Measurements from ENCODE around the gene NDUFS5.
"Not testable (repeated sequence)": the region's sequence is repeated elsewhere in the genome, so short reads cannot be mapped to it uniquely, and the experiment has no call there.

The NDUFS5 gene

GRCh38 chr1:39001516-39002421 is 24.4 kb upstream of the NDUFS5 start:
- Mint-ChIP-seq H3K4me1 (peaks cover 48% of the 10 kb centered on the region), H3K27me3 (no peaks in the 10 kb centered on the region), H3K4me3 (peak overlapping the region; percentile 31 to 38), H3K27ac (peak overlapping the region in 1 of 2 donors; percentile 80), H3K9me3 (no peaks in the 10 kb centered on the region)
- no peak for ATAC-seq
- no peak for DNase-seq

- H3K4me3 Mint-ChIP-seq: no peak overlapping the region
- peak overlapping the region in 1 of 2 donors; percentile 83 for H3K27ac Mint-ChIP-seq
- H3K27me3 Mint-ChIP-seq: no peaks in the 10 kb centered on the region
- no peaks in the 10 kb centered on the region for H3K9me3 Mint-ChIP-seq
- ATAC-seq (no peak), DNase-seq (no peak)
- H3K4me1 Mint-ChIP-seq: peaks cover 34% of the 10 kb centered on the region
Measured at GRCh38 chr1:39003281-39003680, 22.9 kb upstream of the NDUFS5 start.

GRCh38 chr1:39003794-39004193 is 22.4 kb upstream of the NDUFS5 start:
- Mint-ChIP-seq H3K9me3 (no peaks in the 10 kb centered on the region), H3K4me1 (peaks cover 34% of the 10 kb centered on the region), H3K4me3 (no peak overlapping the region), H3K27me3 (no peaks in the 10 kb centered on the region), H3K27ac (peak overlapping the region in 1 of 2 donors; percentile 54)
- no peak for DNase-seq
- ATAC-seq: no peak

- no peaks in the 10 kb centered on the region for H3K9me3 Mint-ChIP-seq
Measured at GRCh38 chr1:39006287-39006686, 19.9 kb upstream of the NDUFS5 start.

GRCh38 chr1:39006726-39007645 is 19.2 kb upstream of the NDUFS5 start:
- DNase-seq: no peak
- Mint-ChIP-seq H3K4me1 (peaks cover 21% of the 10 kb centered on the region), H3K4me3 (no peak overlapping the region), H3K27ac (no peak overlapping the region), H3K27me3 (no peaks in the 10 kb centered on the region), H3K9me3 (peaks cover 0 to 1% of the 10 kb centered on the region in 2 donors)
- ATAC-seq: no peak

More at GRCh38 chr1:39006287-39006686, 19.9 kb upstream of the NDUFS5 start:
- no peaks in the 10 kb centered on the region for H3K27me3 Mint-ChIP-seq
- no peak overlapping the region for H3K4me3 Mint-ChIP-seq
- ATAC-seq (no peak), DNase-seq (no peak)
- peaks cover 27% of the 10 kb centered on the region for H3K4me1 Mint-ChIP-seq
- peak overlapping the region in 1 of 2 donors; percentile 19 for H3K27ac Mint-ChIP-seq

- not testable (repeated sequence) for DNase-seq, H3K9me3 Mint-ChIP-seq, H3K27ac Mint-ChIP-seq, H3K4me3 Mint-ChIP-seq, H3K4me1 Mint-ChIP-seq, ATAC-seq, H3K27me3 Mint-ChIP-seq
Measured at GRCh38 chr1:39014956-39015355, 11.2 kb upstream of the NDUFS5 start.

- no peak for ATAC-seq
- no peak for DNase-seq
- Mint-ChIP-seq H3K4me1 (no peaks in the 10 kb centered on the region), H3K4me3 (no peak overlapping the region), H3K27me3 (no peaks in the 10 kb centered on the region), H3K9me3 (peaks cover 0 to 3% of the 10 kb centered on the region in 2 donors), H3K27ac (no peak overlapping the region)
Measured at GRCh38 chr1:39016604-39017171, 9.5 kb upstream of the NDUFS5 start.

- DNase-seq: no peak
- no peaks in the 10 kb centered on the region for H3K27me3 Mint-ChIP-seq
- H3K4me3 Mint-ChIP-seq: no peak overlapping the region
- no peak for ATAC-seq
- H3K9me3 Mint-ChIP-seq: no peaks in the 10 kb centered on the region
- H3K27ac Mint-ChIP-seq: no peak overlapping the region
- H3K4me1 Mint-ChIP-seq: no peaks in the 10 kb centered on the region
Measured at GRCh38 chr1:39017266-39017665, 8.9 kb upstream of the NDUFS5 start.

GRCh38 chr1:39020494-39020893 is 5.7 kb upstream of the NDUFS5 start:
- not testable (repeated sequence) for H3K4me3 Mint-ChIP-seq, H3K9me3 Mint-ChIP-seq, H3K27me3 Mint-ChIP-seq, H3K27ac Mint-ChIP-seq, DNase-seq, H3K4me1 Mint-ChIP-seq, ATAC-seq

GRCh38 chr1:39021426-39021825 is 4.7 kb upstream of the NDUFS5 start:
- Mint-ChIP-seq H3K9me3 (no peaks in the 10 kb centered on the region), H3K27ac (no peak overlapping the region), H3K27me3 (no peaks in the 10 kb centered on the region), H3K4me1 (peaks cover 11% of the 10 kb centered on the region), H3K4me3 (no peak overlapping the region)
- DNase-seq (no peak), ATAC-seq (no peak)

GRCh38 chr1:39023140-39023539 is 3.0 kb upstream of the NDUFS5 start:
- Mint-ChIP-seq H3K9me3 (no peaks in the 10 kb centered on the region), H3K4me3 (no peak overlapping the region), H3K27ac (no peak overlapping the region), H3K27me3 (no peaks in the 10 kb centered on the region), H3K4me1 (peaks cover 19% of the 10 kb centered on the region)
- DNase-seq (no peak), ATAC-seq (no peak)

GRCh38 chr1:39026866-39027507 is 837 bp downstream of the NDUFS5 start:
- H3K9me3 Mint-ChIP-seq: no peaks in the 10 kb centered on the region
- DNase-seq (no peak), ATAC-seq (no peak)
- H3K27ac Mint-ChIP-seq: peak overlapping the region; percentile 98 to 99
- peak overlapping the region; percentile 83 to 97 for H3K4me3 Mint-ChIP-seq
- H3K27me3 Mint-ChIP-seq: no peaks in the 10 kb centered on the region
- peaks cover 43% of the 10 kb centered on the region for H3K4me1 Mint-ChIP-seq

GRCh38 chr1:39034114-39034654 is 8.0 kb downstream of the NDUFS5 start:
- DNase-seq (no peak), ATAC-seq (no peak)
- Mint-ChIP-seq H3K27ac (peak overlapping the region; percentile 96), H3K27me3 (no peaks in the 10 kb centered on the region), H3K9me3 (no peaks in the 10 kb centered on the region), H3K4me3 (peak overlapping the region; percentile 83 to 86), H3K4me1 (peaks cover 47% of the 10 kb centered on the region)

GRCh38 chr1:39036678-39037077 is 10.5 kb downstream of the NDUFS5 start:
- ATAC-seq (no peak), DNase-seq (no peak)
- no peaks in the 10 kb centered on the region for H3K9me3 Mint-ChIP-seq
- H3K27ac Mint-ChIP-seq: peak overlapping the region in 1 of 2 donors; percentile 59
- peaks cover 36% of the 10 kb centered on the region for H3K4me1 Mint-ChIP-seq
- H3K27me3 Mint-ChIP-seq: no peaks in the 10 kb centered on the region
- no peak overlapping the region for H3K4me3 Mint-ChIP-seq

GRCh38 chr1:39043513-39043912 is 17.4 kb downstream of the NDUFS5 start:
- peak overlapping the region in 1 of 2 donors; percentile 80 for H3K27ac Mint-ChIP-seq
- DNase-seq: no peak
- no peaks in the 10 kb centered on the region for H3K27me3 Mint-ChIP-seq
- ATAC-seq: no peak
- no peaks in the 10 kb centered on the region for H3K9me3 Mint-ChIP-seq
- no peak overlapping the region for H3K4me3 Mint-ChIP-seq
- H3K4me1 Mint-ChIP-seq: peaks cover 4% of the 10 kb centered on the region

Measured in stimulated activated naive CD8-positive, alpha-beta T cell treated with anti-CD3 and anti-CD28 coated beads, Interleukin-15, amount 100 ng/mL, for 72 hours (primary cell).